Left ventricle myocardium inferior (tissue), 1 donor: ENCODE measurements around the gene RPS2. TPM values are rescaled to one million over a fixed set of nuclear protein-coding genes. Genes with fewer than 3 reads are reported as not detected.
A peak's percentile ranks its signal among the peaks of the same experiment; 100 is the strongest.

Experiments used
- DNase-seq: peaks from one replicate; pipeline ENCODE4 v3.0.0-alpha.2; 2020
- H3K27ac ChIP-seq: fragments of 200-600 bp; replicated peaks from 2 replicates; pipeline ENCODE4 v1.8.0; 2021
- H3K27me3 ChIP-seq: fragments of 200-600 bp; 2 replicates; pipeline ENCODE4 v1.8.0; 2021; ENCODE audit warnings: low read depth
- H3K36me3 ChIP-seq: fragments of 200-600 bp; 2 replicates; pipeline ENCODE4 v1.8.0; 2021
- H3K4me1 ChIP-seq: fragments of 200-600 bp; 2 replicates; pipeline ENCODE4 v1.8.0; 2021
- H3K4me3 ChIP-seq: fragments of 200-600 bp; 2 replicates; pipeline ENCODE4 v1.8.0; 2021; ENCODE audit warnings: mild to moderate bottlenecking, moderate library complexity
- H3K9me3 ChIP-seq: fragments of 200-600 bp; replicated peaks from 2 replicates; pipeline ENCODE4 v1.8.0; 2021
- CTCF ChIP-seq: fragments of 200-600 bp; IDR thresholded peaks from 2 replicates; pipeline ENCODE4 v1.8.0; 2021; ENCODE audit warnings: antibody characterized with exemption, mild to moderate bottlenecking, borderline replicate concordance
- intact Hi-C: fragments of 100-400 bp; cut with micrococcal nuclease; formaldehyde crosslinking; loops from one replicate; pipeline ENCODE4 v1.11.0; 2022
- total RNA-seq: library from RNA; stranded (reverse); fragmentation: NEBNext Ultra II Directional; extraction: Animal tissue kit (Norgen Biotek cat#: 25700); gene quantifications from one replicate; pipeline ENCODE4 v1.2.1, GENCODE V29; 2021
- donor health status: DM: no; HTN: yes; CAD: no; lungs with severe emphysema.

The RPS2 gene
- total RNA-seq, 1 donor from 2014 or later = 753 TPM

DNA sequence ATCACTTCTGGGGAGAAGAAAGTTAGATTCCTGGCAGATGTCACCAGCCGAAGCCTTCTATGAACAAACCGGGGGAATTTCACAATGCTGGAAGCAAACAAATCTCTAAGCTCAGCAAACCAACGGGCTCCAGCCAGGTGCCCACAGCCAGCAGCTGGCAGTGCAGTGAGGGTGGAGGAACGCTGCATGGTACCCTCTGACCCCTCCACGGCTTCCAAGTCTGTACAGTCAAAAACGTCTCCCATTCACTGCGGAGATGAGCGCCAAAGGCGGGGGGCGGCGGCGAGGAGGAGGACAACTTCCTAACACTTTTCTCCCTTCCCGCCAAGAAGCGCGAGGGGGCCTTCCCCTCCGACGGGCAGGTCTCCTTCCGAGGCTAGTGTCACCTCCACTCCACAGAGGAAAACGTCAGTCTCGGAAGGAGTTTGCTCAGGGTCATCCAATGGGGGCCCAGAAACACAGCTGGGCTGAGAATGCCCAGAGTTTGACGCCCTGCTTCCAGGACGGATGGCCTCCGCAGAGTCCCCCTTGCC is 44.1 kb upstream of the RPS2 start:
- H3K4me1 ChIP-seq = peaks cover 68% of the 10 kb centered on the region
- no peaks in the 10 kb centered on the region for H3K36me3 ChIP-seq
- intact Hi-C loops = no loop called here
- peak overlapping the region; percentile 93 for H3K4me3 ChIP-seq
- peak; percentile 17 for DNase-seq
- H3K9me3 ChIP-seq = no peaks in the 10 kb centered on the region
- no peak for TF ChIP-seq CTCF
- no peaks in the 10 kb centered on the region for H3K27me3 ChIP-seq
- peak overlapping the region; percentile 91 for H3K27ac ChIP-seq

- peaks cover 74% of the 10 kb centered on the region for H3K4me1 ChIP-seq
- no peak for TF ChIP-seq CTCF
- H3K36me3 ChIP-seq = peaks cover 4% of the 10 kb centered on the region
- intact Hi-C loops = no loop called here
- no peaks in the 10 kb centered on the region for H3K9me3 ChIP-seq
- peak overlapping the region; percentile 93 for H3K4me3 ChIP-seq
- no peaks in the 10 kb centered on the region for H3K27me3 ChIP-seq
- peak overlapping the region; percentile 91 for H3K27ac ChIP-seq
- peak; percentile 19 for DNase-seq
Observed at GRCh38 chr16:2008009-2008526, 43.4 kb upstream of the RPS2 start.

GRCh38 chr16:2007081-2007836 is 42.6 kb upstream of the RPS2 start:
- no peak for TF ChIP-seq CTCF
- peaks cover 75% of the 10 kb centered on the region for H3K4me1 ChIP-seq
- H3K36me3 ChIP-seq = peaks cover 13% of the 10 kb centered on the region
- H3K9me3 ChIP-seq = no peaks in the 10 kb centered on the region
- H3K27me3 ChIP-seq = no peaks in the 10 kb centered on the region
- peak overlapping the region; percentile 93 for H3K4me3 ChIP-seq
- no peak for DNase-seq
- intact Hi-C loops = no loop called here
- H3K27ac ChIP-seq = peak overlapping the region; percentile 91

GRCh38 chr16:2006317-2006716 is 41.7 kb upstream of the RPS2 start:
- H3K36me3 ChIP-seq = peaks cover 22% of the 10 kb centered on the region
- H3K27ac ChIP-seq = no peak overlapping the region
- peaks cover 75% of the 10 kb centered on the region for H3K4me1 ChIP-seq
- H3K27me3 ChIP-seq = no peaks in the 10 kb centered on the region
- intact Hi-C loops = no loop called here
- no peak overlapping the region for H3K4me3 ChIP-seq
- DNase-seq = no peak
- H3K9me3 ChIP-seq = no peaks in the 10 kb centered on the region
- no peak for TF ChIP-seq CTCF

- Histone ChIP-seq H3K4me3 (no peak overlapping the region), H3K27me3 (no peaks in the 10 kb centered on the region), H3K36me3 (peaks cover 28% of the 10 kb centered on the region), H3K4me1 (peaks cover 74% of the 10 kb centered on the region), H3K27ac (no peak overlapping the region), H3K9me3 (no peaks in the 10 kb centered on the region)
- no peak for DNase-seq
- TF ChIP-seq CTCF = no peak
- intact Hi-C loops = no loop called here
Observed at GRCh38 chr16:2005646-2006045, 41.0 kb upstream of the RPS2 start.
